ENCODE results near the gene TNS3.

The TNS3 gene

GRCh38 chr7:47255007-47255406 lies 326.9 kb downstream of the TNS3 start:
- DNase-seq (ENCODE audit: low read depth) = no peak

GRCh38 chr7:47254081-47254977 lies 327.6 kb downstream of the TNS3 start:
- DNase-seq (ENCODE audit: low read depth) = peak; percentile 28

- DNase-seq (ENCODE audit: low read depth) = no peak
Observed at GRCh38 chr7:47253650-47254080, 328.2 kb downstream of the TNS3 start.

- no peak for DNase-seq (ENCODE audit: low read depth)
Observed at GRCh38 chr7:47252675-47253074, 329.2 kb downstream of the TNS3 start.

- no peak for DNase-seq (ENCODE audit: low read depth)
Observed at GRCh38 chr7:47249361-47249760, 332.6 kb downstream of the TNS3 start.

DNA sequence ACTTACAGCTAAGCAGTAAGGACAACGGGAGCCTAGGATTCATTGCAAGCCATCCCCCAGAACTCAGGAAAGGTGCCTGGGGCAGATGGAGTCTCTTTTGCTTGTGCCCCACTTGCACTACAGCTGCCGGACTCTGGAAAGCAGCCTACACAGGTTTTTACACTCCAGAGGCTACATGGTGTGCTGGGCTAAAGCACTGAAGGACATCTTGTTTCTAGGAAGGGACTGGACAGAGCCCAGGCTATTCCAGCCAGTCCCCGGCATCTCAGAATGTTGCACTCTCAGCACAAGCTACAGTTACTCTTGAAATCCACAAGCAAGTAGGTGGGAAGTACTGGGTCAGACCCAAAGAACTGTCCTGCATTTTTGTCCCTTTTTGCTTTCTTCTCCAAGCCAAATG lies 333.1 kb downstream of the TNS3 start:
- DNase-seq (ENCODE audit: low read depth) = no peak

- no peak for DNase-seq (ENCODE audit: low read depth)
Observed at GRCh38 chr7:47247132-47247531, 334.8 kb downstream of the TNS3 start.

DNA sequence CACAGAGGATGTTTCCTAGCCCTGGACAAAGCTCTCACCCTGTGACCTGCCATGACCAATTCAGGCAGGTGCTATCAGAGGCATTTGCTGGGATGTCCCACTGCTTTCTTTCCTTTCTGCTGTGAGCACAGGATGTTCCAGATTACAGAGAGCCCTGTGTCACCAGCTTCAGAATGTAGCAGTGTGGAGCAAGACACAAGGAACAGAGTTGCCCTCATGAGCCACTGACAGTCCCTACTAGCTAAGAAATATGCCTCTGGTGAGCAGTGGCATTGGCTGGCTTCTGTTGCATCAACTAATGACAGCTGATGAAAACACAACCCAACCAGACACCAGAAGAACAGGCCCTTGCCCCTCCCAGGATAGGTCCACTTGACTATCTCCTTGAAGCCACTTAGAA lies 337.2 kb downstream of the TNS3 start:
- DNase-seq (ENCODE audit: low read depth) = no peak

DNA sequence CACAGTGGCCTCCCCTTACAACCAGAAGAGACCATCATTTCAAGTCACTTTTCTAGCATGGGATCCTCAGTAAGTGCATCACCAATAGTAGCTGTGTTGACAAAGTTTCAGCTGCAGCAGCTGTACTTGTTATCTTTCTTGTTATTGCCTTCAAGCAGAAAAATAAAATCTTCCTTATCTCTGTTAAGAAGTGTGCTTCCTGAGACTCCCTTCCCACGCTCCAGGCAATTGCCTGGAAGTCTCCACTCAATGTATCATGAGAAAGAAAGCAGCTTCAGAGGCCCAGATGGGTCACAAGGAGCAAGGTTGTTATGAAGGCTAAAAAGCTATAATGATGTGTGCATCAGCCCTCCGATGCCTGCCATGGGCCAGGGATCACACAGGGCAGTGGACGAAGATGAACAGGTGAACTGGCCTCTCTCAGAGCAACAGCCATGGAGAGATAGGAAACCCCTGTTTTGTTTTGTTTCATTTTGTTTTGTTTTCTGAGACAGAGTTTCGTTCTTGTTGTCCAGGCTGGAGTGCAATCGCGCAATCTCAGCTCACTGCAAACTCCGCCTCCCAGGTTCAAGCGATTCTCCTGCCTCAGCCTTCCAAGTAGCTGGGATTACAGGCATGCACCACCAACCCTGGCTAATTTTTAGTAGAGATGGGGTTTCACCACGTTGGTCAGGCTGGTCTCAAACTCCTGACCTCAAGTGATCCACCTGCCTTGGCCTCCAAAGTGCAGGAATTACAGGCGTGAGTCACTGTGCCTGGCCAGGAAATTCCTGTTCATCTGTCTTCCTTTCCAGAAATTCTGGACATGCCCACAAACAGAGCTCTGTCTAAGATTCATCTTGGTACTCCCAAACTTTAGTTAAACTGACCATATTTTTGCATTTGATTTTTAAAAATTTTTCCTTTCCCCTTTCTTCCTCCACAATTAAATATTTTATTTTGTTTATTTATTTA lies 340.5 kb downstream of the TNS3 start:
- no peak for DNase-seq (ENCODE audit: low read depth)

GRCh38 chr7:47239931-47240421 lies 341.9 kb downstream of the TNS3 start:
- DNase-seq (ENCODE audit: low read depth) = no peak

- DNase-seq (ENCODE audit: low read depth) = no peak
Observed at GRCh38 chr7:47239034-47239433, 342.9 kb downstream of the TNS3 start.

DNA sequence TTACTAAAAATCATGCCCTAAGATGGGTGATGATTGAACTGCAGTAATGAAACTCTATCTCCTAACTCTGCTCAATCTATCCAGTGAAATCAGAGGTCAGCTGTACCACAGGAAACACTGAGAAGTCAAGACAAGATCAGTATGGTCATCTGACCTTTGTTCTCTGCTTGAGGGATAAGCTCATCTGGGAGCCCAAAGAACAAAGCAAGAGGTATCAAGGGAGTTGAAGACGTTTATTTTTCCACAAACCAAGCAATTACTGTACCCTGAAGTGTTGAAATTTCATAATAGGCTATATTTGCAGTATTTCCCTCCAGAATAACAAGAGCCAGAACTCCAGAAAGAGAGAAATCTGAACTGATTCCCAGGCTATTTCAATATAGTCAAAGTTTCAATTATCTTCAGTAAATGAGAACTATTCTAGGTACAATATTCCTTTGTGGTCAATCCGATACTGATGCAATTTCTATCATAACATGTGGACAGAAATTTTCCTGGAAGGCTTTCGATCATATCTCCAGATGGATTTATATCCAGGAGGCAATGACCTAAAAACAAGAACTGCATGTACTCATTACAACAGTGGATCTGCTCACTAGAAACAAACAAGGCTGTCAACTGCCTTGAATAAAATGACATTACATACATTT lies 345.3 kb downstream of the TNS3 start:
- no peak for DNase-seq (ENCODE audit: low read depth)

- no peak for DNase-seq (ENCODE audit: low read depth)
Observed at GRCh38 chr7:47233996-47234395, 347.9 kb downstream of the TNS3 start.

GRCh38 chr7:47232751-47233412 lies 349.0 kb downstream of the TNS3 start:
- no peak for DNase-seq (ENCODE audit: low read depth)

GRCh38 chr7:47231627-47232026 lies 350.3 kb downstream of the TNS3 start:
- no peak for DNase-seq (ENCODE audit: low read depth)

GRCh38 chr7:47231032-47231431 lies 350.9 kb downstream of the TNS3 start:
- no peak for DNase-seq (ENCODE audit: low read depth)

GRCh38 chr7:47228386-47229014 lies 353.4 kb downstream of the TNS3 start:
- no peak for DNase-seq (ENCODE audit: low read depth)

GRCh38 chr7:47227762-47228177 lies 354.1 kb downstream of the TNS3 start:
- no peak for DNase-seq (ENCODE audit: low read depth)

DNA sequence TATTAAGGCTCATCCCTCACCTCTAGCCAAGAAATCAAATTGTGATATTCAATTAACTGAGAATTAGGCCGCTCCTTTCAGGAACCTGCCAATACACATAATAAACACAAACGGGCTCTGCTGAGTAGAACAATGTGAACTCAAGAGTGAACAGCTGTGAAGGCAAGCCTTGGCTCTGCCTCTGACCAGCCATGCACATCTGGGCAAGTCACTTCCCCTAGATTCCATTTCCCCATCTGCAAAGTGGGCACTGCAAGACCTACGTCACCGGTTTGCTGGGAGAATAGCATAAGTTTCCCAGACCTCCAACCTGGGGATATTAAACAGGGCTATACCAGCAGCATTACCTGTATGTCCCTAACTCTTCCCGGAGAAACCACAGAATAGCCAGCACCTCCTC lies 355.2 kb downstream of the TNS3 start:
- no peak for DNase-seq (ENCODE audit: low read depth)

DNA sequence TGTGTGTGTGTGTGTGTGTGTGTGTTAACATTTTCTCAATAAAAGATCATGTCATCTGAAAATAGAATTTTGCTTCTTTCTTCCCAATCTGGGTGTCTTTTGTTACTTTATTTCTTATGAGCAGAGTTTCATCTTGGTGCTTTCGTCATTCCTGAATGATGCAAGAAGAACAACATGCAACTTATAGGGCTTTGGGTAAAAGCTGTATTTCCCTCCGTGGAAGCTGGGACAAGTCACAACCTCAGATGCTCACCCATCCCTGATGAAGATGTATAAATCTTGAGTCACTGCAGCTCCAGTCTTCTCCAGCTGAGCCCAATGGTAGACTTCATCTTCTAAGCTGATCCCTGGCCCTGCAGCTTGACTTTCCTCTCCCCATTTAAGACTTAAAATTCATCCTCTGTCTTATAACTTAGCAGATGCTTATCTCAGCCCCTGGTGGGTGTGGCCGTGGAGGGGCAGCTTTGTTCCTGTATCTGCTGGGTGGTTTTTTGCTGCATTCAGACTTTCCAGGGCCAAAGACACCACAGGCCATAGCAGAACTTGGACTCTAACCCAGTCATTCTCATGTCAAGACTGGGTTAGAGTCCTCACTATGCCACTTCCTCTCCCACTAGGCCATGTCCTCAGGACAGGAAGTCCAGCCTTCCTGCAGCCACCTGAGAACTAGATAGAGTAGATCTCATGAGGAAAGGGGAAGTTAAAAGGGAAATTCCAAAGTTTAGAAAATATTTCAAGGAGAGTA lies 356.4 kb downstream of the TNS3 start:
- DNase-seq (ENCODE audit: low read depth) = no peak
